Measurements from ENCODE around the gene SLC2A2.

DNA sequence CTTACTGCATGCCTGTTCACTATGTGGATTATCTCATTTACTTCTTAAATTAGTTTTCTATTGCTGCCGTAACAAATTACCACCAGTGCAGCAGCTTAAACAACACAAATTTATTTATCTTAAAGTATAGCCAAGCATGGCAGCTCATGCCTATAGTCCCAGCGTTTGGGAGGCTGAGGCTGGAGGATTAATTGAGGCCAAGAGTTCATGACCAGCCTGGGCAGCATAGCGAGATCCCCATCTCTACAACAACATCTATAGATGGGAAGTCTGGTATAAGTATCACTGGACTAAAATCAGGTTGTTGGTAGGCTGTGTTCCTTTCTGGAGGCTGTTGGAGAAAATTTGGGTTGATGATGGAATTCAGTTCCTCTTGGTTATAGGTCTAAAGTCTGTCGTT, 5.1 kb downstream of the SLC2A2 start:
- TF ChIP-seq, protein P1, sequence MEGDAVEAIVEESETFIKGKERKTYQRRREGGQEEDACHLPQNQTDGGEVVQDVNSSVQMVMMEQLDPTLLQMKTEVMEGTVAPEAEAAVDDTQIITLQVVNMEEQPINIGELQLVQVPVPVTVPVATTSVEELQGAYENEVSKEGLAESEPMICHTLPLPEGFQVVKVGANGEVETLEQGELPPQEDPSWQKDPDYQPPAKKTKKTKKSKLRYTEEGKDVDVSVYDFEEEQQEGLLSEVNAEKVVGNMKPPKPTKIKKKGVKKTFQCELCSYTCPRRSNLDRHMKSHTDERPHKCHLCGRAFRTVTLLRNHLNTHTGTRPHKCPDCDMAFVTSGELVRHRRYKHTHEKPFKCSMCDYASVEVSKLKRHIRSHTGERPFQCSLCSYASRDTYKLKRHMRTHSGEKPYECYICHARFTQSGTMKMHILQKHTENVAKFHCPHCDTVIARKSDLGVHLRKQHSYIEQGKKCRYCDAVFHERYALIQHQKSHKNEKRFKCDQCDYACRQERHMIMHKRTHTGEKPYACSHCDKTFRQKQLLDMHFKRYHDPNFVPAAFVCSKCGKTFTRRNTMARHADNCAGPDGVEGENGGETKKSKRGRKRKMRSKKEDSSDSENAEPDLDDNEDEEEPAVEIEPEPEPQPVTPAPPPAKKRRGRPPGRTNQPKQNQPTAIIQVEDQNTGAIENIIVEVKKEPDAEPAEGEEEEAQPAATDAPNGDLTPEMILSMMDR (IDR thresholded peaks at IDR 0.05; ENCODE audit: low read depth, low read length) = no peak
- TF ChIP-seq EZH2phosphoT487 (IDR thresholded peaks at IDR 0.05; ENCODE audit: low read depth) = no peak

All from OCI-LY3 (cell line).